ENCODE results near the gene ITPK1.

The ITPK1 gene

DNA sequence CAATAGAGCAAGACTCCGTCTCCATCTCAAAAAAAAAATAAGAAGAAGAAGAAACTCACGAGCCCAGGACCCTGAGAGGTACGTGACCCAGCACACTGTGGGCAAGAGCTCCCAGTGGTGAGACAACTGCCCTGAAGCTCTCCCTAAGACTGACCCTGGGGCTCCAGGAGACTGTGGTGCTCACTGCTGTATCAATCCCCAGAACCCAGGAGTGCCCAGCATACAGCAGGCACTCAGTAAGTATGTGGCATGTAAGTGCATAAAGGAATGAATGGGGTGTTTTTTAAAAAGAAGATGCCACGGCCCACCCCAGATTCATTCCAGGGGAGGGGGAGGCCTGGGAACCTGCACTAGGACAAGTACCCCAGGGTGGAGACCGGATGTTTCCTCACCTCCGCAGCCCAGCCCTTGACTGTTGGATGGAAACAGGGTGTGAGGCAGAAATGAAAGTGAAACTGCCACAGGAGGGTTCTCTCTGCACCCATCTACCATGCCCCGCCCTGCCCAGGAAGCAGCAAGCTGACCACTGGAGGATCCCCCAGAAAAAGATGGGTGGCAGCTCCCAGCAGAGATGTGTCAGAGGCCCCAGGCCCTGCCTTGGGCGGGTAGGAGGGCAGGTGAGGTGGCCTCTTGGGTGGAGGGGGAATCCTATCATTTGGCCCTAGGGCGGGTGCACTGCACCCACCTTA lies 12.2 kb downstream of the ITPK1 start:
- DNase-seq: no peak

DNA sequence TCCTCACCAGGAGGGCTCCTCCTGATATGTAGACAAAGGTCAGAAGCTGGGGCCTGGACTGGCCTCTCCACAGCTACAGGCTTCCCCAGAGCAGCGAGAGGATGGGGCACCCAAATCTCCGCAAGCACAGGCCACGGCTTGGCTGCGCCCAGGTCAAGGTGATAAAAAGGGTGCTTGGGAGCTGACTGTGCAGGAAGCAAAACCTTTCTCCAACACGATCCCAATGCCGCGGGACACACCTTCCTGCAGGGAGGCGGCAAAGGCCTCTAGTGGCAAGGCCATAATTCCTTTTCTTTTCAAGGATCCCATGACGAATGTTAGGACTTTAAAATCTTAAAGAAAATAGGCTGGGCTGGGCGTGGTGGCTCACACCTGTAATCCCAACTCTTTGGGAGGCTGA lies 13.6 kb downstream of the ITPK1 start:
- no peak for DNase-seq

DNA sequence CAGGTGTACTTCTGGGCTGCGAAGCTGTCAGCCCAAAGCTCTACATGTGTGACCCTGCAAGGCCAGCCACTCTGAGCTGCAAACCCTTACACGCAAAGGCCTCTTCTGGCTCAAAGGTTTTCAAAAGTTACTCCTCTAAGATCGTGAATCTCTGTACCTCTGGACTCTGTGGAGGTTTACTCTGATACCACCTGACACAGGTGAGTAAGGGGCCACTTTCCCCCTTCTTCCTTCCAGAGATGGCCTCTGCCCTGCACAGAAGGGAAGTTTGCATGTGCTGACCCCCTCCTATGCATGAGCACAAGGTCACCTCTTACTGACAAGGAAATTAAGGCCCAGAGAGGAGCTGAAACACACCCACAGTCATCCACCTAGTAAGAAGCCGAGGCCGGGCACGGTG lies 14.5 kb downstream of the ITPK1 start:
- no peak for DNase-seq

DNA sequence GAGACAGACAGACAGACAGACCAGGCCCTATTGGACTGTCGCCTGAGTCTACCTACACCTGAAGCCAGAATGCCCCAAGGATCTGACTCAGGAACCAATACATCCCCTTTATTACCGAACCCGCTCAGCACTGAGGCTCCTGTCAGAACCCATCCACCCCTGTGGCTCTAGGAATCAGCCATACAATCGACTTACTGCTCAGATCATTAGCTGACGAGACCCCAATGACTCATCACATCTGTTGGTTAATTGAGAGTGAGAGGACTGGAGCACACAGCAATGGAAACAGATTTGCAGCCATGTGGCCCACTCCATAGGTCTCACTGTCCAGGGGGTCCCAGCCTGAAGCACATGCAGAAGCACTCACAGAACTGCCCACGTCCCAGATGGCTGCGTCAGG lies 15.2 kb downstream of the ITPK1 start:
- no peak for DNase-seq

DNA sequence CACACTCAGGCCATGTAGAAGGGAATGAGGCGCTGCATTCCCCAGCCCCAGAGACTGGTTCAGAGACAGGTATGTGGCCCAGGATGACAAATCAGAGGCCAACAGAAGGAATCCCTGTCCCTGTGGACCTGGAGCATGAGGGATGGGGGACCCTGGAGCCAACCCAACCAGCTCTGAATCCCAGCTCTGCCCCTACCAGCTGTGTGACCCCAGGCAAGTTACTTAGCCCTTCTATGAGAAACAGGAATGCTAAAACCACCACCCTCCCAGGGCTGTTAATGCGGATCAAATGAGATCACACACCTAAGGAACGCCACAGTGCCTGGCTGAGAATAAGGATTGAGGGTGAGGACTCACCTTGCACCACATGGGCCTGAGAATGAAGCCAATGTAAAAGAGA lies 15.6 kb downstream of the ITPK1 start:
- no peak for DNase-seq

DNA sequence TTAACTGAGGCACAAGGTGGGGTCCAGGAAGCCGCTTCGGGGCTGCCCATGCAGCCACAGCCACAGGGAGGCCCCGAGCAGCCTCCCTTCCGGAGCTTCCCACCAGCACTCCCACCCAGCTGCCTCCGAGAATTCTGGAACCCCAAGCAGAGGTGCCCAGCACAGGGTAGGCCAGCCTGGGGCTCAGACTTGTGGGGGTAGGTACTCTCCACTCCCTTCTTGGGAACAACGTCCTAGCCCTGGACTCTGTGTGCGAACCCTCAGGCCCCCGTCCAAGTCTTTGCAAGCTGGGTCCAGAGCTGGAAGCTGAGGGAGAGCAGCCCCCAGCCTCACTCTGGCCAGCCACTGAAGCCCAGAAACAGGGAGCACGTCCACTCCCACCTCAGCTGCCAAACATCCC lies 16.1 kb downstream of the ITPK1 start:
- DNase-seq: no peak

DNA sequence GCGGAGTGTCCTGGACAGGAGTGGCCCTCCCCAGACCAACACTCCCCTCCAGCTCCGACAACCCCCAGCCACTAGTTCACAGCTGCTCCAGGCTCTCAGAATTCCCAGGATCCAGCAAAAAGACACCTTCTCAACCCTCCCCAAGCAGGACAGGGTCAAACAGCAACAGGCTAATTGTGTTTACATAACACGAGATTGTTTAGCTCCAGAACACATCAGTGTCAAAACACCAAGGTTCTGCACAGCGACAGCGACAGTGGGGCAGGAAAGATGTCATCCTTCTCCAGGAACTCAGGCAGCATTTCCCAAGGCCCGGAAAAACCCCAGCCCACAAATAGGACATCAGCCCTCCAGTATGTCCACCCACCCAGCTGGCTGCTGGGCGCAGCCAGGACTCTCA lies 16.5 kb downstream of the ITPK1 start:
- DNase-seq: no peak

DNA sequence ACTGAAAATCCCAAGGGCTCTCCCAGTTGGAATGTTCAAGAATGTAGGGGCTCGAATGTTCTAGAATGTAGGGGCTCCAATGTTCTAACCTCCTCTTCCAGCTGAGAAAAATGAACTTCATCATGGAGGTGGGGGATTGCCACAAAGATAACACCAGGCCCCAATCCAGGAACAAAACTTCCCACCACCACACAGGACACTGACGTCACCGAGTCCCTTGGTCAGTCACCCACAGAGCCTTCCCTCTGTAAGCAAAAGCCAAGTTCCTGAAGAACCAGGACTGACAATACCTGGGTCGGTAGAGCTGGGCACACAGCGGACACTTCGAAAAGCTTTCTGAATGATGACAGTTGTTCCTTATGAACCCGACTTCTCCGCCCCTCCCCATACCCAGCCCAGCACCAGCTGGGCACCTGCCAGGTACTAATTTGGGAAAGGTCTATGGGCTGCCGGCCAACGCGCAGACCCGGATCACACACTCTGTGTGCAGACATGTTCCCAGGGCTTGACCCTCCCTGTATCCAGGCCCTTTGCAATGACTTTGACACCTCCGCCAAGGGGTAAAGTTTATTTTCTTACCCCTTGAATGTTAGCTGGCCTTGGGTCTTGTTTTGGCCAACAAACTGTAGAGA lies 18.9 kb downstream of the ITPK1 start:
- no peak for DNase-seq

DNA sequence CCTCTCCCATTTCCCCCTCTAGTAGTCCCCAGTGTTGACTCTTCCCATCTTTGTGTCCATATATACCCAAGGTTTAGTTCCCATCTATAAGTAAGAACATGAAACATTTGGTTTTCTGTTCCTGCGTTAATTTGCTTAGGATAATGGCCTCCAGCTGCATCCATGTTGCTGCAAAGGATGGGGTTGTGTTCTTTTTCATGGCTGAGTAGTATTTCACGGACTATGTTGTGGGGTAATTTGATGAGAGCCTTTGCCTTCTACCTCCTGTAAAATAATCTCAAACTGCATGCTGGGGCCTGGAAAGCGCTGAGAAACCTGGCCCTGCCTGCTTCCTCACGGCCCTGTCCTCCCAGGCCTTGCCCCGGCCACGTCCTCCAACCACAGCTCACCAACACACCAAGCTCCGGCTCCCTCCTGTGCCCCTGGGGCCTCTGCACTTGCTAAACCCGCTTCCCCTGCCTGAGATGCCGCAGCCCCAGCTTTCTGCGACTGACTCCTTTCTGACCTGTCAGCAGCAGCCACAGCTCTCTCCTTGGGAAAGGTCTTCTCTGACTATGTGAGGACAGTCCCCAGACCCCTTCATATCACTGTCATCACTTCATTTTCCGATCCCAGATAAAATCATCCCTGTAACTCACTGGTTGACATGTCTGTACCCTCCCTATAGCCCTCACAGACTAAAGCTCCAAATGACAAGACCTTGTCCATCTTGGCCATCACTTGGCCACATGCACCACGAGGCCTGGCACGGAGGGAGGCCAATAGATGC lies 19.8 kb downstream of the ITPK1 start:
- DNase-seq: no peak

DNA sequence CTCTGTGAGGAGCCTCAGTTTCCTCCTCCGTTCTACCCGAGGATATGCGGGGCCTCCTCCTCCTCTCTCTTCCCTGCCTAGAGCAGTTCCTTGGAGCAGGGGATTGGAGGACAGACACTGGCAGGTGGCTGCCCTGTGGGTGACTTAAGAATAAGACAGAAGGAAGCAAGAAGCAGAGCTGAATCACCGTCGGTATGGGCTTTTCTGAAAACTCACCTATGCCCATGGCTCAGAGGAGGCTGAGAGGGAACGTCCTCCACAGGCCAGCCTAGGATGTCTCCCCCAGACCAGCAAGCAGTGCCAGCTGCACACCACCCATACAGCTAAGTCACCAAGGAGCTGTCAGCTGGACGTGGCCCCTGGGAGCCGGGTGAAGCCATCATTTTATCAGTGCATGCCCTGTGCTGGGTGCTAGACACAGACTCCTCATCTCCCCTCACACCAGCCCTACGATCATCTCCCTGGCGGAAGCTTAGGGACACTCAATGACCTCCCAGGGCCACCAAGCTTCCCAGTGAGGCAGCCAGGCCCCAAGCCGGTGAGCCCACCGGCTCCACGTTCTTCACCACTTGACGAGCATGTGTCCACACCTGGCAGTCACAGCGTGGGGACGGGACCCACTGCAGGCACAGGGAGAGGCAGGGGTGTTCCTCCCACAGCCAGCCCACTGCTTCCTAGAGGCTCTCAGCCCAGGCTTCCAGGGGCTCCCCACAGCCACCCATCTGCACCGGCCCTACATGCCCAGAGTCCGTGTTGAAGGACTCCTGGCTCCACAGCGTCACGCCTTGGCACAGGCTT lies 21.4 kb downstream of the ITPK1 start:
- DNase-seq: no peak

DNA sequence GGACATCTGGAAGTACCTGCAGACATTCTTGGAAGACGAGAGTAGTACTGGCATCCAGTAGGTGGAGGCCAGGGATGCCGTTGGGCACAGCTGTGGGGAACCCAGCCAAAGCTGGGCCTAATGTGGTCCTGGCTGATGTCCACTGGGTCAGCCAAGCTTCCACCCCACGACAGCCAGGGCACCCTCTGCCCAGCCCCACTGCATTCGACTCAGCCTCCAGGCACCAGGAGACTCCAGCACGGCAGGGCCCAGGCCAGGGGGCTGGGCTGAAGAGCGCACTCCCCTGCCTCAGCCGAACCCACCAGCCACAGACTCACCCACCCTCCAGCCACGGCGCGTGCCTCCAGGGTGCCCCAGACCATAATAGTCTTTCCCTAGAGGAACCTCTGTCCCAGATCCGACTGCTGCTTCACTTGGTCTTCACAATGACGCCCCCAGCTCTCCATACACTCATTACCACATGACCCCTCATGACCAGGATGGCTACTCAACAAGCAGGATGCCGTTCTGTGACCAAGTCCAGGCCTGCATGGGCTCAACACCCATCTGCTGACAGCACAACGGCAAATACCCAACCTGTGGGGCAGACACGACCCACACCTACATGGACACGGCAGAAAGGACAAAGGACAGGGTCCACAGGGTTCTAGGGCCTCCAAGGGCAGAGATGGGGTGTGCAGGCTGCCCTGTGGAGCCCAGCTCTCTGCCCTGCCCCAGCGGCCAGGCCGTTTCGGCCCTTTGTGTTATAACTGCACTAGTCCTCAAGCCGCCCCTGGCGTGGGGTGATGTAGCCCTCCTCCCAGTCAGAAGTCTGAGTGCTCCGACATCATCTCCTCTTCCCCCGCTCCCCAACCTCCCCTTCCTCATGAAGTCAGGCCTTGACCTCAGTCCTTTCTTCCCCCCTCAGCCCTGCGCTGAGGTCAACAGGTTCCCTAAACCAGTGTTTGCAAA lies 22.8 kb downstream of the ITPK1 start:
- DNase-seq: no peak

DNA sequence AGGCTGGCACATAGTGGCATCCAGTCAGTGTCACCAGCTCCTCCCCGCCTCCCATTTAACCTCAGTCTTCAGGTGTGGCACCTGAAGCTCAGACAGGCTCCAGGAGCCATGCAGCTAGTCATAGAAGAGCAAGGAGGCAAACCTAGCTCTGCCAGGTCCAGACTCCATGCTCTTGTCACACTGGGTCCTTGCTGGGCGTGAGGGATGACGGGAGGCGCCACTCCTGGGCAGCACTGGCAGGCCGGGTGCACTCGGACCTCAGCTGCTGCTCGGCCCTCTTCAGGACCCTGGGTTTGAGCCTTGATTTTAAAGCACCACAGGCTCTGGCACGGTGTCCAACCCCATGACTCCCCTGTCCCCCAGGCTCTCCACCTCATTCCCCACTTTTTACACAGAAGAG lies 24.1 kb downstream of the ITPK1 start:
- DNase-seq: no peak

DNA sequence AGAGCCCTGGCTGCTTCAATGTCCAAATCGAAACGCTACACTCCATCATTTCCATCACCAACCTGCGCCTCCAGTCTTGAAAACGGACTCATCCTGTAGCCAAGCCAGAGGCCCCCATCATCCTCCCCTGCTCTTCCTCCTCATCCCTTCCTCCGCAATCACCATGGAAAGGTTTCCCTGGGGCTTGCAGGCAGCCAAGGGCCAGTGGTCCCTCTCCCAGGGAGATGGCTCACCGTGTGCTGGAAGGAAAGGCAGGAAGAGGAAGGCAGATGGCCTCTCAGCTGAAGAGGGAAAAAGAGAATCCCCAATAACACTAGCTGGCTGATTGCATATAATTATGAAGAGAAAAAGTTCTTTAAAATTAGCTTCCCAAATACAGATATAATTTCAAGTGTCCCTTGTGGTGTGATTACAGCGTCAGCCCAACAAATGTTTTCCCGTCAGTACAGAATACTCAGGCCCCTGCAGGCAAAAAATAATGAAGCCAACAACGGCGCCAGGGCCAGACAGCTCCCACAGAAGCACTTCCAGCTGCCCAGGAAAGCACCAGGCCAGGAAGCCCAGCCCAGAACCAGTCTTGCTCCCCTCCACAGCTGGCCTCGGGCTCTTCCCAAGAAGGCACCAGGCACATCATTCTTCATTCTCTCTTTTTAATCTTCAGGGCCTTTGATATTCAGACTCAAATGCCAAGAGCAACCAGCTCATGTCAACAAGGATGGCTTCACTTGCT lies 24.7 kb downstream of the ITPK1 start:
- no peak for DNase-seq

DNA sequence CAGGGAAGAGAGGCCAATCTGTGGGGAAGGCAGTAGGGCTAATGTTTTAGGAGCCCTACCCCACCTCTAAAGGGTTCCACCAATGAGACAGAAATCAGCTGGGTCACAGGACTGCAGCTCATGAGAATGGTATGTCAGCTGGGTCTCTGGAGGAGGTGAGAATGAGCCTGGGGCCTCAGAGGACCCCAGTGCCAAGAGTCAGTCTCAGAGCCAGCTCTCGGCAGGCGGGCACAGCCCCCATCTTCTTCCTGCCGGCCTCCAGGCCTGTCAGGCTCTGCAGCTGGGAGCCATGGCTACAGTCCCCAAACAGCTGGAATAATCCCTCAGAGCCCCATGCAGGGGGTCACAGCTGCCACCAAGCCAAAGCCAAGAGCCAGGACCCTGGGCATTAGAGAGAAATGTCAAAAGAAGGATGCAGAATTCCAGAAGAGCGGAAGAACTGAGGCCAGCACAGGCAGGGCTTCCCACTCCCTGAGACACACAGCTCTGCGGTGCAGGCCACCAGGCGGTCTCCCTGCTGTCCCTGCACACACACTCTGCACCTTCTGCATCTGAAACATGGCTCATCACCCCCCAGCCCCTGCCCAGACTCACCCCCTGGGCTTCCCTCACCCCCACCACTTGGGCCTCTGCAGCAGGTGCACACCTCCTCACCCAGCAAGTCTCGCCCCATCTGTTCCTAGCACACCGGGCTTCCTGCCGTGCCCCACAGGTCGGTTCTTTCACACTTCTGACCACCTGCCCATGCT lies 26.0 kb downstream of the ITPK1 start:
- no peak for DNase-seq

DNA sequence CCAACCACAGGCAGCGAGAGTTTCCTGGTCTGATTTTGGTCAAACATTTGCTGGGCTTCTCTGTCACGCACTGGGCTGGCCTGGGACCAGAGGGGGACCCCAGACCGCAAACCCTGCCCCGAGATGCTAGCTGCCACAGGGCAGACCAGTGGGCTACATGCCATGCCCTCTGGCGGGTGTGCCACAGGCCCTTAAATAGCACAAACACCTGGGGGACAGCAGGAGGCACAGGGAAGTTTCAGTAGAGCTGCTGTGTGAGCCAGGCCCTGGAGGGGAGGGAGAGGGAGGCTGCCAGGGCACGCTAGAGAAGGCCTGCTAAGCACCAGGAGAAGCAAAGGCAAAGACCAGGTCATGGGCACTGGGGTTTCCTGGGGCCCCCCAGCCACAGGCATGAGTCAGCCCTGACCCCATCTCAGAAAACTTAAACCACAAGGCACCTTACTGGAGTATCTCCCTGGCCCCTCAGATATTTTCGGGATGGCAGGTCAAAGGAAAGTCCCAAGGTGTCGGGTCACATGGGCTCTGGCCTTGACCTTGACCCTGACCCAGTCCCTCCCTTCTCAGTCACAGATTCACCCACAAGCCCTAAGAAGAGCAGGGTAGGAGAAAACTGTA lies 29.2 kb downstream of the ITPK1 start:
- no peak for DNase-seq

DNA sequence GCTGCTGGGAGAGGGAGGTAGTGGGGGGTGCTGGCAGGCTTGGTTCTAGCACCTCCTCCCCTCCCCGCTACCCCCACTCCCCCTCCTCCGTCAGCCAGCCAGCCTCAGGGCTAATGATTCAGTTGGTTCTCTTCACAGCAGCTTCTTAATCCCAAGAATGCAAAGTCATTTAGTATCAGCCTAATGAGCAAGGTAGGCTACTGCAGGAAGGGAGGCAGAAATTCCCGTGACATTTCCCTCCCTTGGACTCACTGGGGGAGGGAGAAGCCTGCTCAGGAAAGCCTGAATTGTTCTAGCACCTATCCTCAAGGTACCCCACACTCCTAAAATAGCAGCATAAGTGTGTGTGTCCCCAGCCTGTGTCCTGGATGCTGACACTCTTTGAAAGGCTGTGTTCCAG lies 29.8 kb downstream of the ITPK1 start:
- no peak for DNase-seq

DNA sequence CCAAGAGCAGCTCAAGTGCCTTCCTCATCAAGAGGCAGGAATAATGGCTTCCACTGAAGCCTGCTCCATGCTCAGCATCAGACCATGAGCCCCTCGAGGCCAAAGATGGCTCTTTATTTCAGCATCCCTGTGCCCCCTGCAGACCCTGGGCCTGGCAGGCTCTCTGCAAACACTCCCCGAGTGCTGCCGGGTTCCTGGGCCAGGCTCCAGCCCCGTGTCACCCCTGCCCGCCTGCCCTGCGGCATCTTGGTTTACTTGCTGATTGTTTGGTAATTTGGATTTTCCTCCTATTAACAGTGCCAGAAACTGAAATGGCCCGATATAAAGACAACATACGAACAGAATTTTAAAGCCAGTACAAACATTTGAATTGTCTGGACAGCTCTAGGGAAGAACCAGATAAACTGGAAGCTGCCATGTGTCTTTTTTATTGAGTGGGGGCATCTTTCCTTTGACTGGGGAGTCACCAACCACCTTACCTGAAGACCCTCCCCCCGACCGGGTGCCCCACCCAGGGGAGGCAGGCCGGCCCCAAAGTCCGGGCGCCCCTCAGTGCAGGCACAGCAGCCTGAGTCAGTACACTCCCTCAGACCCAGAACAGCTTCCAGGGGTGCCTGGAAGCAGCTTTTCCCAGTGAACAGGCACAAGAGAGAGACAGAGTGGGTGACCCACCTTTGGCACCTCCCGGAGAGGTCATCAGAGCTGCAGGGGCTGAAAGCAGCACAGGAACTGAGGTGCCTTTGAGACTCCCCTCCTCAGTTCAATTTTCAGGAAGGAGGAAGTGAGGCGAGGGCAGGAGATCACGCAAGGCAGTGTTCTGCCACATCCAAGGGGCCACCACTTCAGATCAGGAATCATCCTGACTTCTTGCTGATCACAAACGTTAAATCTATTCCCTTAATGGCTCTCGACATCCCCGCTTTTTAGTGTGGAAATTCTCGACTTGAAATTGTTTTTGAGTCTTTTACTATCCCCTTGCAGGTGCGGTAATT lies 30.6 kb downstream of the ITPK1 start:
- no peak for DNase-seq

DNA sequence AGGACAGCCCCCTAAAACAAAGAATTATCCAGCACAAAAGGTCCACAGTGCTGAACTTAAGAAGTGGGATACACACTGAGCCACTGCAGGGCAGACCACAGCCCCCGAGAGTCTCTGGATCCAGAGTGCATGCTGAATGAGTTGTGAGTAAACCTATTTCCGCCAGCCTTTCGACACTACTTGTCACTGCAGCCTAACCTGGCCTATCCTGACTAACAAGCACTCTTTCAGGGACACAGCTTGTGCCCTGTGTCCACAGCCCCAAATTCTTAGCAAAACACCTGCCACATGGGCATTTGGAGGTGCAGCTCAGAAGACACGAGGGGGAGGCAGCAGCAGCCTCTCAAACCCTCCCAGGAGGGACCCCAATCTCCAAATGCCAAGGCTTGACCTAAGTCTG lies 31.3 kb downstream of the ITPK1 start:
- DNase-seq: no peak

DNA sequence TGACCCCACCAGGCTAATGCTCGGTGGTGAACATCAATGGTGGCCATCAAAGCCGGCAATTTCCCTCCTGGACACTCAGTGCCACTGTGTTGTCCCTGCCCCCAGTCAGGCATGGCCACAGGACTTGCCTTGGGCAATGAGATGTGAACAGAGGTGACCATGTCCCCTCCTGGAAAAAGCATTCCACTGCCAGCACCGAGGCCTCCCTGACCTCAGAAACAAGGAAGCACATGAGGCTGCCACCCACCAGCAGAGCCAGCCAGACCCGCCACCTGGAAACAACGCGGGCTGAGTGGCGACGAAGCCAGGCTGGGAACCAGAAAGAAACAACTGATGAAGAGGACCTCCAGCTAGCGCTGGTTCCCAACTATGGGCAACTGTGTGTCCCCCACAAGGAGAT lies 31.8 kb downstream of the ITPK1 start:
- DNase-seq: no peak
